ENCODE results near the gene KCTD17.

DNA sequence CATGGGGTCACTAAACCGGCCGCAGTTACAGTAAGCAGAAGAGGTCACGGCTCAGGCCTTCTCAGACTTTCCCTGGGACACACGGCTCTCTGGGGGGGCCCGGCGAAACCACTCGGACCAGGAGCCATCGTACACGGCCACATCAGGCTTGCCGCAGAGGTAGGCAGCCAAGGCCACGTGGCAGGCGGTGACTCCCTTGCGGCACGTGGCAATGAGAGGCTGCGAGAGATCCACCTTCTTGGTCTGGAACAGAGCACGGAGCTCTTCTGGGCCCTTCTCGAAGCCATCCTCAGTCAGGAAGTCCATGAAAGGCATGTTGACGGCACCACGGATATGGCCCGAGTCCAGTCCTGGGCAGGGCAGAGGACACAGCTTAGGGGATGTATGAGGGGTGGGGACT, 40.6 kb upstream of the KCTD17 start:
- TF ChIP-seq GATA2 (IDR thresholded peaks at IDR 0.05; ENCODE audit: low read depth, low read length) (no peak), GATA3 (IDR thresholded peaks at IDR 0.05; ENCODE audit: low read depth, low read length) (no peak)

Data from SH-SY5Y (cell line).